Suprapubic skin (tissue), 4 donors: ENCODE results near the gene DNAJC7.

Experiments used
- POLR2A ChIP-seq, 2 donors: fragments of 450-650 bp; IDR thresholded peaks; one replicate each; pipeline ENCODE4 v1.6.1; 2017; ENCODE audit warnings: antibody characterized with exemption in 2 of 2, mild to moderate bottlenecking in 2 of 2, moderate library complexity in 2 of 2
- POLR2AphosphoS5 ChIP-seq, 3 donors: sonication (generic); formaldehyde crosslinking; IDR thresholded peaks; one replicate each; pipeline ENCODE4 v1.6.1; 2017; ENCODE audit warnings: antibody characterized with exemption in 3 of 3
- TF ChIP-seq, protein P1 (sequence below), 2 donors: fragments of 200-600 bp in 1 of 2; fragments of 450-650 bp in 1 of 2; sonication (generic) in 1 of 2; IDR thresholded peaks; one replicate each; pipeline ENCODE4 v1.5.1; 2016 to 2019; ENCODE audit warnings: antibody characterized with exemption in 2 of 2, mild to moderate bottlenecking in 1 of 2, moderate library complexity in 1 of 2

DNA sequence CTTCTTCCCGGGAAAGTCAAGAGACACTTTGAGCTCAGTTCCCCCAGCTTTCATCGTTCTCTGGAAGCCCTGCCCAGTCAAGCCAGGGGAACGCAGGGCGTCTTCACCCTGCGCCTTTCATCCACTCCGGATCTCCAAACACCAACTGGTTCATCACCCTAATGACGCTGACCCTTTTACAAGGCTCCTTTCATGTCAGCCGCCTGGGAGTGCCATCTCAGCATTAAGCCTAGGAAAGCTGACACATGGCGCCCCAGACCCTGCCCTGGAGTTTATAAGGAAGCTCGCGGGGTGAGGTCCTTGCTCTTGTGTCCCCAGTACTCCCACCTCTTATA lies 594 bp upstream of the DNAJC7 start:
- TF ChIP-seq, protein P1, sequence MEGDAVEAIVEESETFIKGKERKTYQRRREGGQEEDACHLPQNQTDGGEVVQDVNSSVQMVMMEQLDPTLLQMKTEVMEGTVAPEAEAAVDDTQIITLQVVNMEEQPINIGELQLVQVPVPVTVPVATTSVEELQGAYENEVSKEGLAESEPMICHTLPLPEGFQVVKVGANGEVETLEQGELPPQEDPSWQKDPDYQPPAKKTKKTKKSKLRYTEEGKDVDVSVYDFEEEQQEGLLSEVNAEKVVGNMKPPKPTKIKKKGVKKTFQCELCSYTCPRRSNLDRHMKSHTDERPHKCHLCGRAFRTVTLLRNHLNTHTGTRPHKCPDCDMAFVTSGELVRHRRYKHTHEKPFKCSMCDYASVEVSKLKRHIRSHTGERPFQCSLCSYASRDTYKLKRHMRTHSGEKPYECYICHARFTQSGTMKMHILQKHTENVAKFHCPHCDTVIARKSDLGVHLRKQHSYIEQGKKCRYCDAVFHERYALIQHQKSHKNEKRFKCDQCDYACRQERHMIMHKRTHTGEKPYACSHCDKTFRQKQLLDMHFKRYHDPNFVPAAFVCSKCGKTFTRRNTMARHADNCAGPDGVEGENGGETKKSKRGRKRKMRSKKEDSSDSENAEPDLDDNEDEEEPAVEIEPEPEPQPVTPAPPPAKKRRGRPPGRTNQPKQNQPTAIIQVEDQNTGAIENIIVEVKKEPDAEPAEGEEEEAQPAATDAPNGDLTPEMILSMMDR (IDR thresholded peaks at IDR 0.05) = no peak
- TF ChIP-seq POLR2AphosphoS5 (IDR thresholded peaks at IDR 0.05) = no peak
- no peak for TF ChIP-seq POLR2A (IDR thresholded peaks at IDR 0.05)
